ENCODE data around the gene PEAR1. TPM values are rescaled to one million over a fixed set of nuclear protein-coding genes. Genes with fewer than 3 reads are reported as not detected.

PEAR1 gene
- total RNA-seq, 1 donor from 2014 or later = 0.09 TPM

DNA sequence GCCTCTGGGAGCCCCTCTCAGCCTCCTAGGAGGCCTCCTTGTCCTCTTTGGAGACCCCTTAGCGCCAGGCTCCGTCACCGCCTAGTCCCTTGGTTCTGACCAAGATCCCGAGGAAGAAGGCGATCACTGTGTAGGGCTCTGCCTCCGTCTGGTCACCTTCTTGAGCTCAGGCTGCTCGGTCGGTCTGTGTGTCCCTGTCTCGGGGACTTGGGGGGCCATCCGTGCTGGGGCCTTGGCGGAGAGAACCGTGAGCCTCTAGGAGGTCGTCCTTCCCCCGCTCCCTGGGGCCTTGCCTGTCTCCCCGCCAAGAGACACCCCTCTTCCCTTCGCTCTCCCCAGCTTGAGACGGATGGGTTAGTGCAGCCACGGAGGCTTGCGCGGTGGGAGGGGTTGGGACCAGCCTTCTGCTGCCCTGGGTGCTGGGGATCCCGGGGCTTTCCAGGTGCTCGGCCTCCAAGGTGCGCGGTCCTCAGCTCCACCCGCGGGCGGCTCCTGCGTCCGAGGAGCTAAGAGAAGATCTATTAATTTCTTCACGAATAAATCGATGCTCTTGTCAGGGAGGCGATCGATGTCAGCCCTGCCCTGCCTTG, 33.9 kb upstream of the PEAR1 start:
- intact Hi-C loops (cut with micrococcal nuclease) = loop anchor here (1.0 kb wide), 4 partner anchors 33 to 133 kb away; partner anchors contain the start of gene SH2D2A

DNA sequence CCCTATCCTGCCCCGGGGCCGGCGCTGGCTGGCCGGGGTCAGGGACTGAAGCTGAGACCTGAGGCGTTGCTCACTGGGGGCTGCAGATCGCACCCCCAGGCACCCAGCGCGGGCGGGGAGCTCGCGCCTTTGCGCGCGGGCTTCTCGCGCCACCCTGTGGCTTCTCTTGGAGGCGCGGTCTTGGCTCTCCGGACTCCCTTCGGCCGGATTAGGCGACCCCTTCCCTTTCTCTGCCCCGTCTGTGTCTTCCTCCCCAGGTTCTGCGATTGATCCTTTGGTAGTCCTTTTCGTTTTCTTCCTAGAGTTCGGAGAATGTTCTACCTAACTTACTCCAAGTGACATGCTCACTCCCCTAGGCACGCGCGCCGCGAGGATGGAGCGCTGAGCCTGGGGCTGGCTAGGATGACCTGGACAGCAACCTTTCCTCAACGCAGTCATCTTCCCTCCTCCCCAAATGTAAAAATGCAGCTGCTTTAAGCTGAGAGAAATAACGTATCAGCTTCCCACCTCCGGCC, 33.3 kb upstream of the PEAR1 start:
- intact Hi-C loops (cut with micrococcal nuclease) = loop anchor here (1.0 kb wide), 4 partner anchors 32 to 134 kb away; partner anchors contain the start of gene SH2D2A

DNA sequence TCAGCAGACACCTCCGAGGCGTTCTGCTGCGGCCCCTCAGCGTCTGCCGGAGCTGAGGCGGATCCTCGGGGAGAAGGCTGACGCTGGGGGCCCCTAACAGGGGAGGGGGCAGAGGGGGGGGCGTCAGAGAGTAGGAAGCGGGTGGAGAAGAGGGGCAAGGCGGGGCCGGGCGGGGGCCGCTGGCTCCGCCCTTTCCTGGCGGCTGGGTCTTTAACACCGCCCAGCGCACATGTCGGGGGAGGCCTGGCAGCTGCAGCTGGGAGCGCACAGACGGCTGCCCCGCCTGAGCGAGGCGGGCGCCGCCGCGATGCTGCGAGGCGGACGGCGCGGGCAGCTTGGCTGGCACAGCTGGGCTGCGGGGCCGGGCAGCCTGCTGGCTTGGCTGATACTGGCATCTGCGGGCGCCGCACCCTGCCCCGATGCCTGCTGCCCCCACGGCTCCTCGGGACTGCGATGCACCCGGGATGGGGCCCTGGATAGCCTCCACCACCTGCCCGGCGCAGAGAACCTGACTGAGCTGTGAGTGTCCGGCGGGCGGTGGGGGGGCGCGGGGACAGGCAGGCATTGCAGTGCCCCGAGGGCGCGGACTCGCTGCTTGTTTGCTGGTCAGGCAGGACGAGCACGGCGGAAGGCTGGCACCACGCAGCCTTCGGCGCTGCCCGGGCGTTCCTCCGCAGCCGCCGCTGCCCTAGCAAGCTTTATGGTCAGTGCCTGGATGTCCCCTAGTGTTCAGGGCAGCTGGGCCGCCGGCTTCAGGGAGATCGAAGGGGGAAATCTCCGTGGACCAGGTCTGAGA, 32.7 kb upstream of the PEAR1 start, which contains the start of gene NTRK1:
NTRK1 (plus strand) TSS at position 238 of the 796 bp plus-strand sequence; CDS start at position 308, 70 bp downstream.
- intact Hi-C loops (cut with micrococcal nuclease) = loop anchor here (1.0 kb wide), 4 partner anchors 31 to 135 kb away; partner anchors contain the start of gene SH2D2A

DNA sequence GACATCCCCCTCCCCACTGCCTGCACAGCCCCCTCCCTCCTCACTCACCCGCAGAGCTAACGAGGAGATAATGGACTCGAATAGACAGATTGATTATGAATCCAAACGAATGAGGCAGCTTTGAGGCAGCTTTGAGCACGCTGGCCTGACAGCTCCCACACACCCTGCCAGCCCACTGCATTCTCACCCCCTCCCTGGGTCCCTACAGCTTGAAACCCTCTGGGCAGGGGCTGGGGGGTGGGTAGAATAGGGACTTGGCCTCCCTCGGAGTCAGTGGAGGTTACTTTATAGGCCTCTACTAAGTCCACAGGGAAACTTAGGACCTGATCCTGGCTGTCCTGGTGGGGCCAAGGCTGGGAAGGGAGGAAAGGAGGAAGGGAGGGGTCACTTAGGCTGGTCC, 30.9 kb upstream of the PEAR1 start:
- intact Hi-C loops (cut with micrococcal nuclease) = no loop called here

DNA sequence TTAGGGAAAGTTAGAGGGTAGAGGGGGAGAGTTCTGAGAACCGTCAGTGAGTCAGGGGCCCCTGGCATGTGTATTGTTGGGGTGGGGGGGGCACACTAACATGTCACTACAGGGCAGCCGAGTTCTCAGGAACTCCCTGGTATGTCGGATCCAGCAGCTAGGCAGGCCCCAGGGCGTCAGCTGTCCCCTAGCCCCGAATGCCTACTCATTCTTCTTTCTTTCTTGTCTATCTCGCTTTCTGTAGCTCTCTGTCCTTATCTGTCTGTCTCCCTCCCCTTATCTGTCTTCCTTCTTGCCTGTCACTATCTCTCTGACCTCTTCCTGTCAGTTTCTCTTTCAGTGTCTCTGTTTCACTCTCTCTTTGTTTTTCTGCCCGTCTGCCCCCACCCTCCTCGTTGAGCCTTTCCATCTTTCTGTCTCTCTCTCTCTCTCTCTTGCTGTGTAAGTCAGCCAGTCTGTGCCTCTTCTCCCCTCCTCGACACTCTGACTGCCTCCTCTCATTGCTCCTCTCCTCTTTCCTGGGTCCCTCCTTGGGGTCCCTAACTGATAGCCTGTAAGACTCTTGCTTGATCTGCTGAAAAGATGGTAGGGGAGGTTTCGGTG, 30.4 kb upstream of the PEAR1 start:
- intact Hi-C loops (cut with micrococcal nuclease) = no loop called here

DNA sequence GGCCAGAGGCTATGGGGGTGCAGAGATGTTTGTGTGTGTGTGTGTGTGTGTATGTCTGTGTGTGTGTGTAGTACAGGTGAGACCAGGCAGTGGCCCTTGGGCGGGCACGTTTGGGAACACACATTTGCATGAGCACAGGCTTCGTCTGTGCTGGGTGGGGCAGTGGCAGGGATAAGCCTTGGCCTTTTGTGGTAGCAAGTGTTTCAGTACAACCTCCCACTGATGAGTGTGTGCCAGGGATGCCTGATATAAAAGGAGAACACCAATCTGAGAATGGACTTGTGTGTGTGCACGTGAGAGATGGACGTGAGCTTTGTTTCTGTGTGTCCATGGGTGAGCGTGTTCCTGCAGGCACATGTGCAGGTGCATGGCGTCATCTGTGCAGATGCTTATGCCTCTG, 29.9 kb upstream of the PEAR1 start:
- intact Hi-C loops (cut with micrococcal nuclease) = no loop called here

DNA sequence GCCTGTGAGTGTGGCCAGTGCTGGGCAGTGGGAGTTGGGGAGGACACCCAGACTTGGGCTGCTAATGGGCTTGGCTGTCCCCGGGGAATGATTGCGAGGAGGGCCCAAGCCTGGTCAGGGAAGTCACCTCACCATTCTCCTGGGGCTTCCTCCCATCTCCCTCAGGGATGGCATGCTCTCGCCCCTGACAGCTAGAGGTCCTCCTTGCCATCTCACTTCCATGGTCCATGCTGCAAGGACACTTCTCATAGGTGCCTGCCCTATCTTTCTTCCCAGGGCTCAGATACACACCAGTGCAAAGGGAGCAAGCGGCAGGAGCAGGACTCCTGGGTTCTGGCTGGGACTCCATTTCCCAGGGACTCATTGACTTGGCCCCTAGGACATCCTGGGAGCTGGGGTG, 28.7 kb upstream of the PEAR1 start:
- intact Hi-C loops (cut with micrococcal nuclease) = no loop called here

DNA sequence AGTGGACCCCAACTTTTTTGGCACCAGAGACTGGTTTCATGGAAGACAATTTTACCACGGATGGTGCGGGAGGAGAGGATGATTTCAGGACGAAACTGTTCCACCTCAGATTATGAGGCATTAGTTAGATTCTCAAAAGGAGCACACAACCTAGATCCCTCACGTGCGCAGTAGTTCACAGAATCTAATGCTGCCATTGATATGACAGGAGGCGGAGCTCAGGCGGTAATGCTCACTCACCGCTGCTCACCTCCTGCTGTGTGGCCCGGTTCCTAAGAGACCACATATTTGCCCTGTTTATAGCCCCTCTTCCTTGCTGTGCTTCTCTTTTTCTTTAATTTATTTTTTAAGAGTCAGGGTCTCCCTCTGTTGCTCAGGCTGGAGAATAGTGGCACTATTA, 28.3 kb upstream of the PEAR1 start:
- intact Hi-C loops (cut with micrococcal nuclease) = no loop called here

DNA sequence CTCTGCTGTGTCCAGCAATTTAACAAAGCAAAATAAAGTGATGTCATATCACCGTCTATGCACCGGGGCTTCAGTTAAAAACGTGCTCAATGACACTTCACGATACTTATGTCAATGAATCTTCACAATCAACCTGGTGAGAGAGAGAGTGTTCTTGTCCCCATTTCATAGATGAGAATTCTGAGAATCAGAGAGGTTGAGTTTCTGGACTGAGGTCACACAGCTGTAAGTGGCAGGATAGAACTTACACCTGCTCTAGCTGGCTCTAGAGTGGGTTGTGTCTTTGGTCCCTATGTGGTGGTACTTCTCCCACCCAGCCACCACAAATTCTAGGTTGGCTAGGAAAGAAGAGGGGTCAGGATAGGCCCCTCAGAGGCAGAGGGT, 27.7 kb upstream of the PEAR1 start:
- intact Hi-C loops (cut with micrococcal nuclease) = no loop called here

DNA sequence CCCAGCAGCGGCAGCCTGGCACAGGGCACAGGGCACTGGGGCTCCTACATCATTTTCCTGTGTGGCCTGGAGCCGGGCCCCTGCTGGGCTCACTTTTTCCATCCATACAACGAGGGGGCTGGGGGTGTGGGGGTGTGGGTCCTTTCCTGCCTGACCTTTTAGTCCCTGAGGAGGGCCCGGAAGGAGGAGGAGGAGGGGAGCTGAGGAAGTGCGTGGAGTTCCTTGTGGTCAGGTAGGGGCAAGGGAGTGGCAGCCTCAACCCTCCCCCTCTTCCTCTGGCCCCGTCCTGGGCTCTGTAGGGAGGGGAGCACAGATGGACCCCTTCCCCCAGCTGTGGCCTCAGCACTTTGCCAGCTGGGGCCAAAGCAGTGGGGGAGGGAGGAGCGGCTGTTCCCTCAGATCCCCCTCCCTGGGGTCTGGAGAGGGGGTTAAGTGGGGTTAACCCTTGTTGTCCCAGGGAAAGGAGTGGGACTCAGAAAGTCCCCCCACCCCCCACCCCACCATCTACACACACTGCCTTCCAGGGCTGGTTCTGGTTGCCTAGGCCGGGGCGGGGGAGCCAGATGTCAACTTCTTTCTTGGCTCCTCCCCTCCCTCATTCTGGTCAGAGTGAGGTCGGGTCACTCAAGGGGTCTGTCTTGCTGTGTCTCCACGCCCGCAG, 27.1 kb upstream of the PEAR1 start:
- intact Hi-C loops (cut with micrococcal nuclease) = no loop called here

DNA sequence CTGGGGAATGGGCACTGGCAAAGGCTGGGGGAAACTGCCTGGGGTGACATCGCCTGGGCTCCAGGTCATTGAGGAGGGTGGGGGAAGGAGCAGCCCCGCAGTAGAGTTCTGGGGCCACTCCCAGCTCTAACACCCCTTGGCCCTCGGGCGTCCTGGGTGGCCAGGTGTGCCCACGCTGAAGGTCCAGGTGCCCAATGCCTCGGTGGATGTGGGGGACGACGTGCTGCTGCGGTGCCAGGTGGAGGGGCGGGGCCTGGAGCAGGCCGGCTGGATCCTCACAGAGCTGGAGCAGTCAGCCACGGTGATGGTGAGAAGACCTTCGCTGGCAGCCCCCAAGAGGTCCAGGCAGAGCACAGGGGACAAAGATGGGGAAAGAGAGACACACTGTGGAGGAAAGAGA, 25.2 kb upstream of the PEAR1 start:
- intact Hi-C loops (cut with micrococcal nuclease) = no loop called here

DNA sequence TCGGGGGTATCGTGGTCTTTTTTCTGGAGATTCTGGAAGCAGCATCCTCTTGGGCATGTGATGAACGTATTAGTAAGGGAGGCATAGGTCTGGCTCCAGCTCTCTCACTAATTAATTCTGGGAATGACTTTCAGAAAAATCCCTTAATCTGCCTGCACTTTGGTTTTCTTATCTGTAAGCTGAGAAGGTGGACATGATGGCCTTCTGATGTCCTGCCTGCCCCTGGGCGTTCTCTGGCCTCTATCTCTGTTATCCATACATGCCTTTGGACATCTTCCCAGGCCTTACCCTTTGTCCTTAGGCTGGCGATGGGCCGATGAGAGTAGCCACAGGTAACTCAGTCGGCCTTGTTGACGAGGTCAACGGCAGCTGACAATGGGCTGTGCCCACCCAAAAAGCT, 24.1 kb upstream of the PEAR1 start:
- intact Hi-C loops (cut with micrococcal nuclease) = no loop called here

DNA sequence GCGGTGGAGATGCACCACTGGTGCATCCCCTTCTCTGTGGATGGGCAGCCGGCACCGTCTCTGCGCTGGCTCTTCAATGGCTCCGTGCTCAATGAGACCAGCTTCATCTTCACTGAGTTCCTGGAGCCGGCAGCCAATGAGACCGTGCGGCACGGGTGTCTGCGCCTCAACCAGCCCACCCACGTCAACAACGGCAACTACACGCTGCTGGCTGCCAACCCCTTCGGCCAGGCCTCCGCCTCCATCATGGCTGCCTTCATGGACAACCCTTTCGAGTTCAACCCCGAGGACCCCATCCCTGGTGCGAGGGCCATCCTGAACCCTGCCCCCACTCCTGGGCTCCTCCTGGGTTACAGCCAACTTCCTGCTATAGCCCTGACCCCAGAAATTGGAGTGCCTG, 19.9 kb upstream of the PEAR1 start:
- intact Hi-C loops (cut with micrococcal nuclease) = no loop called here

DNA sequence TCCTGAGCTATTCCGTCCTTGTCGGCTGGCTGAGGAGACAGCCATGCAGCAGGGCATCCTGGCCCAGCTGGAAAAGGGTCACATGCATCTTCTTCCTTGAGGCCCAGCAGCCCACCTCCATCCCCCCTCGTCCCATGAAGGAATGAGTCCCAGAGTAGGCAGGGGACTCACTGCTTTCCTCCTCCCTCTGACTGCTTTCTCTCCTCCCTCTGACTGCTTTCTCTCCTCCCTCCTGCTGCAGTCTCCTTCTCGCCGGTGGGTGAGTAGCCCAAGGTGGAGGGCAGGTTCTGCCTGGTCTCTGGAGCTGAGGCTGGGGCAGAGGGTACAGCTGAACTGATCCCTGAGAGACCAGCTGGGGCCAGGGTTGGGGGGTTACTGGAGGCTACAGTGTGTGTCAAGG, 19.4 kb upstream of the PEAR1 start:
- intact Hi-C loops (cut with micrococcal nuclease) = no loop called here

DNA sequence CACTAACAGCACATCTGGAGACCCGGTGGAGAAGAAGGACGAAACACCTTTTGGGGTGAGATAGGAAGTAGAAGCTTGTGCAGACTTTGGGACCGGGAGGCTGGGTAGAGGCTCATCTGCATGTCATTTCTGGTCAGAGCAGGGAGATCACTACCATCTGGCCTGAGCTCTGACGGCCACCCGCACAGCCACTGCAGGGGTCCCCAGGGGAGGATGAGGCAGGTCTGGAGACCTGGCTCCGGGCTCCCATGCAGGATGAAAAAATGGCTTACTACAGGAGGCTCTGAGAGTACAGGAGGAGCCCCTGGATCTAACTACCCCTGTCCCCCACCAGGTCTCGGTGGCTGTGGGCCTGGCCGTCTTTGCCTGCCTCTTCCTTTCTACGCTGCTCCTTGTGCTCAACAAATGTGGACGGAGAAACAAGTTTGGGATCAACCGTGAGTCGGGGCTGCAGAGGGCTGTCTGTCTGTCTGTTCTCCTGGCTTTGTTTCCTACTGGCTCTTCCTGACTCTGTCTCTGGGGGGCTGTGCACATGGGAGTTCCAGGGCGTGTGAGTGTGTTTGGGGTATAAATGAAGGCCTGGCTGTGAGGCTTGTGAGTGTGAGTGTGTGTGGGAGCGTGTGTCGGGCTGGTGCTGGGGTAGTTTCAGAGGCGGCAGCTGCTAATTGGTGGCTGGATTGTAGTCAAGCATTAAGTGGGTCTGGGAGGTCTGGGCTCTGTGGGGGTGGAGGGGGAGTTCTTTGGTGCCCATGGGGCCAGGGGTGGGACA, 18.8 kb upstream of the PEAR1 start:
- intact Hi-C loops (cut with micrococcal nuclease) = no loop called here

DNA sequence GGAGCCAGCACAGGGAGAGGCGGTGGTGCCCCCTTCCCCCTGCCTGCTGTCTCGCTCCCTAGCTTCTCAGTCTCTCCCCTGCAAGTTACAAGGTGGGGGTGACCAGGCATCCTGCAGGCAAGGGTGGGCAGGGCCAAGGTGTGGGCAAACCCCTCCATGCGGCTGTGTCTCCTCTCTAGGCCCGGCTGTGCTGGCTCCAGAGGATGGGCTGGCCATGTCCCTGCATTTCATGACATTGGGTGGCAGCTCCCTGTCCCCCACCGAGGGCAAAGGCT, 18.2 kb upstream of the PEAR1 start:
- intact Hi-C loops (cut with micrococcal nuclease) = no loop called here

DNA sequence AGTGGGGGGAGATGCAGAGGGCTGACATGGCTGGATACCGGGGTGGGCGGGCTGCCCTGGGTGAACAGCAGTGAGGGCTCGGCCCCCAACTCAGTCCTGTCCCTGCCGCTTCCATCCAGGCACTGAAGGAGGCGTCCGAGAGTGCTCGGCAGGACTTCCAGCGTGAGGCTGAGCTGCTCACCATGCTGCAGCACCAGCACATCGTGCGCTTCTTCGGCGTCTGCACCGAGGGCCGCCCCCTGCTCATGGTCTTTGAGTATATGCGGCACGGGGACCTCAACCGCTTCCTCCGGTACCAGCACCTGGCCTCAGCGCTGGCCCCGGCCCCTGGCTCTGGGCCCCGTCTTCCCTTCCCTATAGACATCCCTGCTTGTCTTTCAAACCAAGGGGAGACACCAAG, 17.2 kb upstream of the PEAR1 start:
- intact Hi-C loops (cut with micrococcal nuclease) = no loop called here

DNA sequence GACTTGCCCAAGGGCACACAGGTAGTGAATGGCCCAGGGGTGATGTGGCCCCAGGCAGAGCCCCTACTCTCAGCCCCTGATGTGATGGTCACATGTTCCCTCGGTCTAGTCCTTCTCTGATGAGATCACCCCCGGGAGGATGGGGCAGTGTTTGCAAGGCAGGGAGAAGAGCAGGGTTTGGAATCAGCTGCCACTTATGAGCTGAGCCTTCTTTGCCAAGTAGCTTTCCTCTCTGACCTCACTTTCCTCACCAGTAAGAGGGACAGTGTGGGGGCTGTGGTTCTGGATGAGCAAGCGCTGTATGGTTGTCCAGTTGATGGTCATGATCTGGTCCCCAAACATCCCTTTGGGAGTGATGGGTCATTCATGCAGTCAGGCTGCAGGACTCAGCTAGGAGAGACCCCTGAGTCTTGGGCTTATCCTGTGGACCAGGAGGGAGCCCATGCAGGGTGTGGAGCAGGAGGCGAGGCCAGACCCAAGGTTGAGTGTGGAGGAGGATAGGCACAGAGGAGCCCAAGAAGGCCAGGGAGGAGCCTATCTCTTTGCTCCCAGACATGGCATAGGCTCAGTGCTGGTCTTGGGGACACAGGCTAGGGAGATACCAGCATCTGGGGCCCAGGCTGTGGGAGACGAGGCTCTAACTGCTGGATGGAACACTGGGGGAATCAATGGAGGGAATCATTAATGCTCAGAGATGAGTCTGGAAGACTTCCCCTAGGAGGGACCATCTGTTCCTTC, 15.9 kb upstream of the PEAR1 start:
- intact Hi-C loops (cut with micrococcal nuclease) = no loop called here

DNA sequence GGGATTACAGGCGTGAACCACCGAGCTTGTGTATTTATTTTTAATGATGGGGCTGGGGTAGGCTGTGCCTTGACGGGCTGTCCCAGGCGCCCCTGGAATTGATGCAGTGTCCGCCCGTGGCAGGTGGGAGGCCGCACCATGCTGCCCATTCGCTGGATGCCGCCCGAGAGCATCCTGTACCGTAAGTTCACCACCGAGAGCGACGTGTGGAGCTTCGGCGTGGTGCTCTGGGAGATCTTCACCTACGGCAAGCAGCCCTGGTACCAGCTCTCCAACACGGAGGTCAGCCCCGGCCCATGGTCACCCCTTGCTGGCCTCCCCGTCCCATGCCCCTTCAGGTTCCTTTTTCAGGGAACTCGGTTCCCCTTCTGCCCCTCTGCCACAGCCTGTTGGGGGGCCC, 13.6 kb upstream of the PEAR1 start:
- intact Hi-C loops (cut with micrococcal nuclease) = no loop called here

DNA sequence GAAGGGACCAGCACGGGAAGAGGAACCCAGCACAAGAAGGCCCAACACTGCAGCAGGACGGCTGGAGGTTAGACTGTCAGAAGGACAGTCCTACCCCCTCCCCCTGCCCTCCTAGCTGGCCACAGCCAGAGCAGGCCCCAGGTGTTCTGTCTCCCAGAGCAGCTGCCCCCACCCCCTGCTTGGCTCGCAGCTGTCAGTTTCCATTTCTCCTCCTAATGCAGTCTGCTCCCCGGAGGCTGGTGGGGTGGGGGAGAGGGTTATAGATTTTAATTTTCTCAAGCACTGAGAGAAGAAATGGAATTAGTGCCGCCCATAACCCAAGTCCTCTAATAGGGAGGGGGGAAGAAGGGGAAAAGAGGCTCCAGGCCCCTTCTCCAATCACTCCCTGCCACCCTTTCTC, 13.0 kb upstream of the PEAR1 start:
- intact Hi-C loops (cut with micrococcal nuclease) = no loop called here

DNA sequence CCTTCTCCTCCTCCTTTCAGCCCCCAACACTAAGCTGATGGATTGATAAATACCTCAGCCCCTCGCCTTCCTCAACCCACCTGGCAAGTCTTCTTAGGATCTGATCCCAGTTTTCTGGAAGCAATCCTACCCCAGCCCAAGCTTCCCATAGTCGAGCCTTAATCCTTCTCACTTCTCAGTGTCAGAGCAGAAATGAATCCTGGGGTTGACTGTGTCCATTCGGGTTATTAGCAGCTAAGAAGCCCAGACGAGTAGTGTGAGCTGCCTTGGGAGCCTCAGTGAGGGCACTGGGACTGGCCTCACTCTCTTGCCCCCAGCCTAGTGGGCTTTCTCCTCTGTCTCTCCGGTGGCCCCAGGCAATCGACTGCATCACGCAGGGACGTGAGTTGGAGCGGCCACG, 12.4 kb upstream of the PEAR1 start:
- intact Hi-C loops (cut with micrococcal nuclease) = no loop called here
